ENCODE data around the gene DGKB. TPM values are rescaled to one million over a fixed set of nuclear protein-coding genes. Genes with fewer than 3 reads are reported as not detected.

DGKB gene
- total RNA-seq, 6 experiments from 2014 or later = 0.23 to 0.76 (median 0.61) TPM

GRCh38 chr7:14602851-14603250 is 299.7 kb downstream of the DGKB start:
- Mint-ChIP-seq H3K4me1 (ENCODE audit: low read depth) (peaks cover 24% of the 10 kb centered on the region), H3K4me3 (no peak overlapping the region), H3K27ac (no peak overlapping the region), H3K36me3 (ENCODE audit: low read depth) (no peaks in the 10 kb centered on the region), H3K27me3 (ENCODE audit: insufficient read depth) (no peaks in the 10 kb centered on the region), H3K9me3 (peaks cover 3% of the 10 kb centered on the region)
- DNase-seq = no peak
- no peak for TF ChIP-seq CTCF (IDR thresholded peaks at IDR 0.05)

GRCh38 chr7:14600766-14601367 is 301.7 kb downstream of the DGKB start:
- DNase-seq = no peak
- no peak for TF ChIP-seq CTCF (IDR thresholded peaks at IDR 0.05)
- H3K27me3 Mint-ChIP-seq (ENCODE audit: insufficient read depth) = no peaks in the 10 kb centered on the region
- peaks cover 10% of the 10 kb centered on the region for H3K9me3 Mint-ChIP-seq
- H3K36me3 Mint-ChIP-seq (ENCODE audit: low read depth) = no peaks in the 10 kb centered on the region
- H3K4me1 Mint-ChIP-seq (ENCODE audit: low read depth) = peaks cover 31% of the 10 kb centered on the region
- H3K27ac Mint-ChIP-seq = no peak overlapping the region
- no peak overlapping the region for H3K4me3 Mint-ChIP-seq

- H3K27ac Mint-ChIP-seq = no peak overlapping the region
Measured at GRCh38 chr7:14598978-14599377, 303.6 kb downstream of the DGKB start.

GRCh38 chr7:14596421-14596820 is 306.1 kb downstream of the DGKB start:
- peaks cover 10% of the 10 kb centered on the region for H3K9me3 Mint-ChIP-seq
- no peak for TF ChIP-seq CTCF (IDR thresholded peaks at IDR 0.05)
- DNase-seq = peak; percentile 19
- H3K27ac Mint-ChIP-seq = 0 out of 2 replicates have a peak overlapping the region, but pooled peaks have one; percentile 9
- no peaks in the 10 kb centered on the region for H3K27me3 Mint-ChIP-seq (ENCODE audit: insufficient read depth)
- H3K4me3 Mint-ChIP-seq = peak overlapping the region; percentile 42
- H3K36me3 Mint-ChIP-seq (ENCODE audit: low read depth) = no peaks in the 10 kb centered on the region
- H3K4me1 Mint-ChIP-seq (ENCODE audit: low read depth) = peaks cover 22% of the 10 kb centered on the region

More at GRCh38 chr7:14598978-14599377, 303.6 kb downstream of the DGKB start:
- TF ChIP-seq CTCF (IDR thresholded peaks at IDR 0.05) = no peak
- Mint-ChIP-seq H3K4me1 (ENCODE audit: low read depth) (peaks cover 22% of the 10 kb centered on the region), H3K27me3 (ENCODE audit: insufficient read depth) (no peaks in the 10 kb centered on the region), H3K36me3 (ENCODE audit: low read depth) (no peaks in the 10 kb centered on the region), H3K4me3 (no peak overlapping the region), H3K9me3 (peaks cover 10% of the 10 kb centered on the region)
- DNase-seq = peak; percentile 34

- DNase-seq = no peak
- no peaks in the 10 kb centered on the region for H3K27me3 Mint-ChIP-seq (ENCODE audit: insufficient read depth)
- H3K4me1 Mint-ChIP-seq (ENCODE audit: low read depth) = peaks cover 5% of the 10 kb centered on the region; the same call in 1 of the 2 replicates
- H3K4me3 Mint-ChIP-seq = no peak overlapping the region
- no peaks in the 10 kb centered on the region for H3K36me3 Mint-ChIP-seq (ENCODE audit: low read depth)
- no peak overlapping the region for H3K27ac Mint-ChIP-seq
- H3K9me3 Mint-ChIP-seq = peaks cover 14% of the 10 kb centered on the region
- TF ChIP-seq CTCF (IDR thresholded peaks at IDR 0.05) = no peak
Measured at GRCh38 chr7:14590206-14590605, 312.3 kb downstream of the DGKB start.
